SW480 (cell line): ENCODE data around the gene HNRNPCL1.
"Not testable (repeated sequence)": the region's sequence is repeated elsewhere in the genome, so short reads cannot be mapped to it uniquely, and the experiment has no call there.

ENCODE experiments used
- DNase-seq: peaks from one replicate; pipeline ENCODE4 v3.0.0-alpha.2; 2016; ENCODE audit warnings: low spot score

HNRNPCL1 gene

GRCh38 chr1:12848620-12849019 is at the start of gene HNRNPCL1:
HNRNPCL1 (minus strand) TSS chr1:12848720; CDS start chr1:12848289, 431 bp downstream.
- DNase-seq, result not testable (repeated sequence)

GRCh38 chr1:12898170-12898569 is 49.6 kb upstream of the HNRNPCL1 start, which contains the start of gene PRAMEF10:
PRAMEF10 (minus strand) TSS chr1:12898270; CDS start chr1:12895847, 2,423 bp downstream.
- DNase-seq, result not testable (repeated sequence)

GRCh38 chr1:12886101-12886500 is 37.6 kb upstream of the HNRNPCL1 start, which contains the start of gene PRAMEF4:
PRAMEF4 (minus strand) TSS chr1:12886201; CDS start chr1:12883394, 2,807 bp downstream.
- DNase-seq, result not testable (repeated sequence)

- not testable (repeated sequence) for DNase-seq
Observed at GRCh38 chr1:12878453-12878852, 29.9 kb upstream of the HNRNPCL1 start.

GRCh38 chr1:12863131-12863880 is 14.8 kb upstream of the HNRNPCL1 start:
- not testable (repeated sequence) for DNase-seq

GRCh38 chr1:12856786-12857185 is 8.3 kb upstream of the HNRNPCL1 start, which contains the start of gene PRAMEF2:
PRAMEF2 (plus strand) TSS chr1:12857086; CDS start chr1:12859010, 1,924 bp downstream.
- DNase-seq, result not testable (repeated sequence)

- peak; percentile 22 for DNase-seq
Observed at GRCh38 chr1:12851779-12852178, 3.3 kb upstream of the HNRNPCL1 start.

- DNase-seq, result not testable (repeated sequence)
Observed at GRCh38 chr1:12833251-12833650, 15.3 kb downstream of the HNRNPCL1 start.

GRCh38 chr1:12831310-12831709 is 17.2 kb downstream of the HNRNPCL1 start, which contains the start of gene PRAMEF11:
PRAMEF11 (minus strand) TSS chr1:12831410; CDS start chr1:12828789, 2,621 bp downstream.
- not testable (repeated sequence) for DNase-seq

- DNase-seq, result not testable (repeated sequence)
Observed at GRCh38 chr1:12819061-12819460, 29.5 kb downstream of the HNRNPCL1 start.

- no peak for DNase-seq
Observed at GRCh38 chr1:12811409-12811784, 37.1 kb downstream of the HNRNPCL1 start.

- DNase-seq, result peak; percentile 57
Observed at GRCh38 chr1:12810691-12811408, 37.7 kb downstream of the HNRNPCL1 start.

- DNase-seq, result no peak
Observed at GRCh38 chr1:12809933-12810332, 38.6 kb downstream of the HNRNPCL1 start.

GRCh38 chr1:12799730-12800129 is 48.8 kb downstream of the HNRNPCL1 start:
- DNase-seq, result no peak

GRCh38 chr1:12798911-12799310 is 49.6 kb downstream of the HNRNPCL1 start:
- DNase-seq, result no peak
